HUES64 (cell line): Measurements from ENCODE around the gene PCDHA11. TPM values are rescaled to one million over a fixed set of nuclear protein-coding genes. Genes with fewer than 3 reads are reported as not detected.
"Not testable (repeated sequence)": the region's sequence is repeated elsewhere in the genome, so short reads cannot be mapped to it uniquely, and the experiment has no call there.

ENCODE experiments used
- H3K27ac ChIP-seq: 2 replicates; pipeline ENCODE4 v1.7.0; 2013; ENCODE audit warnings: low read depth, low read length, inconsistent platforms
- H3K27me3 ChIP-seq: 2 replicates; pipeline ENCODE4 v1.6.1; 2013; ENCODE audit warnings: mild to moderate bottlenecking, low read length; ENCODE audit not compliant: insufficient read depth
- H3K36me3 ChIP-seq: 2 replicates; pipeline ENCODE4 v1.6.1; 2013; ENCODE audit warnings: mild to moderate bottlenecking, low read length; ENCODE audit not compliant: insufficient read depth
- H3K4me1 ChIP-seq: 2 replicates; pipeline ENCODE4 v1.6.1; 2013; ENCODE audit warnings: mild to moderate bottlenecking, low read length, moderate library complexity; ENCODE audit not compliant: insufficient read depth
- H3K4me3 ChIP-seq: 2 replicates; pipeline ENCODE4 v1.5.1; 2013; ENCODE audit warnings: mild to moderate bottlenecking, low read length, moderate library complexity
- H3K9ac ChIP-seq: 2 replicates; pipeline ENCODE4 v1.6.1; 2013; ENCODE audit warnings: mild to moderate bottlenecking, low read depth, low read length
- H3K9me3 ChIP-seq: 2 replicates; pipeline ENCODE4 v1.6.1; 2013; ENCODE audit warnings: low read depth, low read length; ENCODE audit not compliant: insufficient read depth
- WGBS: fragments of 150-250, 120-280 bp; methylation state at CpG from one replicate; pipeline ENCODE4 v1.1.7; 2013; ENCODE audit warnings: missing lambda C conversion rate; 5-methylcytosine and 5-hydroxymethylcytosine counted together
- polyA plus RNA-seq, 2 experiments: library from polyadenylated mRNA; stranded (reverse); fragments of 50-300 nt; gene quantifications; one replicate each; pipeline ENCODE4 v1.2.3, GENCODE V29; 2013

The PCDHA11 gene, protein sequence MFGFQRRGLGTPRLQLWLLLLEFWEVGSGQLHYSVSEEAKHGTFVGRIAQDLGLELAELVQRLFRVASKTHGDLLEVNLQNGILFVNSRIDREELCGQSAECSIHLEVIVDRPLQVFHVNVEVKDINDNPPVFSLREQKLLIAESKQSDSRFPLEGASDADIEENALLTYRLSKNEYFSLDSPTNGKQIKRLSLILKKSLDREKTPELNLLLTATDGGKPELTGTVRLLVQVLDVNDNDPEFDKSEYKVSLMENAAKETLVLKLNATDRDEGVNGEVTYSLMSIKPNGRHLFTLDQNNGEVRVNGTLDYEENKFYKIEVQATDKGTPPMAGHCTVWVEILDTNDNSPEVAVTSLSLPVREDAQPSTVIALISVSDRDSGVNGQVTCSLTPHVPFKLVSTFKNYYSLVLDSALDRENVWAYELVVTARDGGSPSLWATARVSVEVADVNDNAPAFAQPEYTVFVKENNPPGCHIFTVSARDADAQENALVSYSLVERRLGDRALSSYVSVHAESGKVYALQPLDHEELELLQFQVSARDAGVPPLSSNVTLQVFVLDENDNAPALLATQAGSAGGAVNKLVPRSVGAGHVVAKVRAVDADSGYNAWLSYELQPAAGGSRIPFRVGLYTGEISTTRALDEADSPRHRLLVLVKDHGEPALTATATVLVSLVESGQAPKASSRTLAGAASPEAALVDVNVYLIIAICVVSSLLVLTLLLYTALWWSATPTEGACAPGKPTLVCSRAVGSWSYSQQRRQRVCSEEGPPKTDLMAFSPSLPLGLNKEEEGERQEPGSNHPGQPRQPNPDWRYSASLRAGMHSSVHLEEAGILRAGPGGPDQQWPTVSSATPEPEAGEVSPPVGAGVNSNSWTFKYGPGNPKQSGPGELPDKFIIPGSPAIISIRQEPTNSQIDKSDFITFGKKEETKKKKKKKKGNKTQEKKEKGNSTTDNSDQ
- 9.2 TPM for polyA plus RNA-seq (2013, experiment 1 of 2)
- polyA plus RNA-seq (2013, experiment 2 of 2), result 7.9 TPM

DNA sequence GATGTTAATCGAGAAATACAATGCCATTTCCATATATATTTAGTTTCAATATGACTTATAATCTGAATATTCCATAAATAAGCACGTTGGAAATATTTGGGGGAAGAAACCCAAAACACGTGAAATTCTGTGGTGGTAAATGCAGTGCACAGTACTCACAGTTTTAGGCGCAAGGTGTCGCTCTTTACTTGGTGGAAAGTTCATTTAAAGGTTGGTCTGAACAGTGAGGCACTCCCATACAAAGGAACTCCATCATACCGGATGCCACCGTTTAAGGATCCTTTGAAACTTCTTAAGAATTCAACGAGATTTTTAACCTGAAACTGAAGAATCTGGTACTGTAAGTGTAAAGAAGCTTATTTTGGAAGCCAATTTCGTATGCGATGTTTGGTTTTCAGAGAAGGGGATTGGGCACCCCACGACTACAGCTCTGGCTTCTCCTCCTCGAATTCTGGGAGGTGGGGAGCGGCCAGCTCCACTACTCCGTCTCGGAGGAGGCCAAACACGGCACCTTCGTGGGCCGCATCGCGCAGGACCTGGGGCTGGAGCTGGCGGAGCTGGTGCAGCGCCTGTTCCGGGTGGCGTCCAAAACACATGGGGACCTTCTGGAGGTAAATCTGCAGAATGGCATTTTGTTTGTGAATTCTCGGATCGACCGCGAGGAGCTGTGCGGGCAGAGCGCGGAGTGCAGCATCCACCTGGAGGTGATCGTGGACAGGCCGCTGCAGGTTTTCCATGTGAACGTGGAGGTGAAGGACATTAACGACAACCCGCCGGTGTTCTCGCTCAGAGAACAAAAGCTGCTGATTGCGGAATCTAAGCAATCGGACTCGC is at the start of gene PCDHA11:
Gene PCDHA11, plus strand, starts transcription at position 237 of the 834 bp plus-strand sequence. Its CDS starts 147 bp downstream, at position 384.
- Histone ChIP-seq H3K4me1 (0 out of 2 replicates have a peak, but pooled peaks cover 3% of the 10 kb centered on the region), H3K9me3 (0 out of 2 replicates have a peak, but pooled peaks cover 4% of the 10 kb centered on the region), H3K36me3 (peaks cover 6% of the 10 kb centered on the region; the same call in 1 of the 2 replicates), H3K27ac (peak within 1 kb of the TSS; percentile 65; the same call in 1 of the 2 replicates), H3K9ac (peak within 1 kb of the TSS; percentile 84), H3K27me3 (no peaks in the 10 kb centered on the region), H3K4me3 (peak within 1 kb of the TSS; percentile 71)
- 3% methylated on average over 40 of the region's 41 CpGs for WGBS

DNA sequence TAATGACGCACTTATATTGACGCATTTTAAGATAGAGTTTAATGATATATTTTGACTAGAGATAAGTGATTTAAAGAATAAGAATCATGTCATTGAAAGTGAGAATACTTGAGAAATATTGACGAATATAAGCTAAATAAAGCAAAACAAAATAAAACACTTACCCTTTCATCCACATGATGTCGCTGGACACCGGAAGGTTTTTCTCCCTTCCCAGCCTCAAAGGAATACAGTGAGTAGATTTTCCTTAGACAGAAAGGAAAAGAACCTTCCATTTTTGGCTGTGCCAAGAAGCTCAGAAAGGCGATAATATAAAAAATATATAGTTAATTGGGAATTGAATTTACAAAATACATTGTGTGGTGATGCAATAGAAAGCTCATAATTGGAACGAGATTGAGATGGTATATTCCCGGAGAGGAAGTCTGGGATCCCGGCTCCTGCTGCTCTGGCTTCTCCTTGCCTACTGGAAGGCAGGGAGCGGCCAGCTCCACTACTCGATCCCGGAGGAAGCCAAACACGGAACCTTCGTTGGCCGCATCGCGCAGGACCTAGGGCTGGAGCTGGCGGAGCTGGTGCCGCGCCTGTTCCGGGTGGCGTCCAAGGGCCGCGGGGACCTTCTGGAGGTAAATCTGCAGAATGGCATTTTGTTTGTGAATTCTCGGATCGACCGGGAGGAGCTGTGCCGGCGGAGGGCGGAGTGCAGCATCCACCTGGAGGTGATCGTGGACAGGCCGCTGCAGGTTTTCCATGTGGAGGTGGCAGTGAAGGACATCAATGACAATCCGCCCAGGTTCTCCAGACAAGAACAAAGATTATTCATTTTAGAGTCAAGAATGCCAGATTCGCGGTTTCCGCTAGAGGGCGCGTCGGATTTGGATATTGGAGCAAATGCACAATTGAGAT is 47.1 kb upstream of the PCDHA11 start, which contains the start of gene PCDHA5:
Gene PCDHA5, plus strand, starts transcription at position 239 of the 906 bp plus-strand sequence.
- Histone ChIP-seq H3K4me3 (0 out of 2 replicates have a peak within 1 kb of the TSS, but pooled peaks have one; percentile 26), H3K36me3 (no peaks in the 10 kb centered on the region), H3K4me1 (no peaks in the 10 kb centered on the region), H3K27me3 (no peaks in the 10 kb centered on the region), H3K9me3 (no peaks in the 10 kb centered on the region), H3K9ac (no peak within 1 kb of the TSS), H3K27ac (no peak within 1 kb of the TSS)
- WGBS, result 94% methylated on average over 38 of the region's 39 CpGs

DNA sequence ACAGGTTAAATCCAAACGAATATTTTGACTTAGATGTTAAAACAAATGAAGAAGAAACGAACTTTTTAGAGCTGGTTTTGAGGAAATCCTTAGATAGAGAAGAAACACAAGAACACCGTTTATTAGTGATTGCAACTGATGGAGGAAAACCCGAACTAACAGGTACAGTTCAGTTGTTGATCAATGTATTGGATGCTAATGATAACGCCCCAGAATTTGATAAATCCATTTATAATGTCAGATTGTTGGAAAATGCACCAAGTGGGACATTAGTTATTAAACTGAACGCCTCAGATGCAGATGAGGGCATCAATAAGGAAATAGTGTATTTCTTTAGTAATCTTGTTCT is 46.5 kb upstream of the PCDHA11 start:
- no peak overlapping the region for H3K4me3 ChIP-seq
- no peaks in the 10 kb centered on the region for H3K9me3 ChIP-seq
- no peaks in the 10 kb centered on the region for H3K4me1 ChIP-seq
- no peaks in the 10 kb centered on the region for H3K36me3 ChIP-seq
- H3K27ac ChIP-seq, result no peak overlapping the region
- 93% methylated on average over 6 of the region's 6 CpGs for WGBS
- no peaks in the 10 kb centered on the region for H3K27me3 ChIP-seq
- no peak overlapping the region for H3K9ac ChIP-seq

- not testable (repeated sequence) for H3K9ac ChIP-seq, H3K4me1 ChIP-seq
- WGBS, result 97% methylated on average over 48 of the region's 48 CpGs
Measured at GRCh38 chr5:140822969-140823368, 45.8 kb upstream of the PCDHA11 start.

GRCh38 chr5:140823475-140823874 is 45.3 kb upstream of the PCDHA11 start:
- H3K4me1 ChIP-seq, result no peaks in the 10 kb centered on the region
- H3K4me3 ChIP-seq, result no peak overlapping the region
- no peak overlapping the region for H3K9ac ChIP-seq
- no peak overlapping the region for H3K27ac ChIP-seq
- WGBS, result 96% methylated on average over 38 of the region's 38 CpGs
- H3K27me3 ChIP-seq, result no peaks in the 10 kb centered on the region
- H3K9me3 ChIP-seq, result no peaks in the 10 kb centered on the region
- H3K36me3 ChIP-seq, result no peaks in the 10 kb centered on the region

More at GRCh38 chr5:140822969-140823368, 45.8 kb upstream of the PCDHA11 start:
- H3K4me3 ChIP-seq, H3K27ac ChIP-seq, H3K9me3 ChIP-seq, H3K36me3 ChIP-seq, H3K27me3 ChIP-seq: not testable (repeated sequence)

DNA sequence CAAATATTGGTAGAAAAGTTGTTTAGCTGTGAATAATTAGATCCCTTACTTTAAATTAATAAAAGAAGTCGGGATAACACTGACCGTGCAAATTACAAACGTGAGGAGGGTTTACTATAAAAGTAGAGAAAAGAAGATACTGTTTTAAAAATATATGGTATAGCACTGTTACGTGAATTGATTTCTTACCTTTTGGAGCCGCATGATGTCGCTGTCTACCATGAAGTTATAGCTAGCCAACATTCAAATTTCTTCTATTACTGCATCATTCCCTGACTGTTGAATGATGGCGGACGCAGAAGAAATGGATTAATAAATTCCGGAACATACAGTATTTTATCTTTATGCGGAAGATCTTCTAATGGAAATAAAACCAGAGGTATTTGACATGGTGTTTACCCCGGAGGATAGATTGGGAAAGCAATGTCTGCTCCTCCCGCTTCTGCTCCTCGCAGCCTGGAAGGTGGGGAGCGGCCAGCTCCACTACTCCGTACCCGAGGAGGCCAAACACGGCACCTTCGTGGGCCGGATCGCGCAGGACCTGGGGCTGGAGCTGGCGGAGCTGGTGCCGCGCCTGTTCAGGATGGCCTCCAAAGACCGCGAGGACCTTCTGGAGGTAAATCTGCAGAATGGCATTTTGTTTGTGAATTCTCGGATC is 40.9 kb upstream of the PCDHA11 start, which contains the start of gene PCDHA6:
Gene PCDHA6, plus strand, starts transcription at position 257 of the 658 bp plus-strand sequence. Its CDS starts 132 bp downstream, at position 389.
- no peaks in the 10 kb centered on the region for H3K27me3 ChIP-seq
- H3K36me3 ChIP-seq, result no peaks in the 10 kb centered on the region
- no peaks in the 10 kb centered on the region for H3K9me3 ChIP-seq
- no peak within 1 kb of the TSS for H3K4me3 ChIP-seq
- no peak within 1 kb of the TSS for H3K27ac ChIP-seq
- WGBS, result 96% methylated on average over 27 of the region's 27 CpGs
- H3K9ac ChIP-seq, result no peak within 1 kb of the TSS
- no peaks in the 10 kb centered on the region for H3K4me1 ChIP-seq

DNA sequence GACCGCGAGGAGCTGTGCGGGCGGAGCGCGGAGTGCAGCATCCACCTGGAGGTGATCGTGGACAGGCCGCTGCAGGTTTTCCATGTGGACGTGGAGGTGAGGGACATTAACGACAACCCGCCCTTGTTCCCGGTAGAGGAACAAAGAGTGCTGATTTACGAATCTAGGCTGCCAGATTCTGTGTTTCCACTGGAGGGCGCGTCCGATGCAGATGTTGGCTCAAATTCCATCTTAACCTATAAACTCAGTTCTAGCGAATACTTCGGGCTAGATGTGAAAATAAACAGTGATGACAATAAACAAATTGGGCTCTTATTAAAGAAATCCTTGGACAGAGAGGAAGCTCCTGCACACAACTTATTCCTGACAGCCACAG is 40.4 kb upstream of the PCDHA11 start:
- H3K9ac ChIP-seq, result no peak overlapping the region
- 95% methylated on average over 18 of the region's 18 CpGs for WGBS
- H3K27me3 ChIP-seq, result no peaks in the 10 kb centered on the region
- no peaks in the 10 kb centered on the region for H3K36me3 ChIP-seq
- H3K27ac ChIP-seq, result no peak overlapping the region
- H3K9me3 ChIP-seq, result no peaks in the 10 kb centered on the region
- no peaks in the 10 kb centered on the region for H3K4me1 ChIP-seq
- H3K4me3 ChIP-seq, result no peak overlapping the region

DNA sequence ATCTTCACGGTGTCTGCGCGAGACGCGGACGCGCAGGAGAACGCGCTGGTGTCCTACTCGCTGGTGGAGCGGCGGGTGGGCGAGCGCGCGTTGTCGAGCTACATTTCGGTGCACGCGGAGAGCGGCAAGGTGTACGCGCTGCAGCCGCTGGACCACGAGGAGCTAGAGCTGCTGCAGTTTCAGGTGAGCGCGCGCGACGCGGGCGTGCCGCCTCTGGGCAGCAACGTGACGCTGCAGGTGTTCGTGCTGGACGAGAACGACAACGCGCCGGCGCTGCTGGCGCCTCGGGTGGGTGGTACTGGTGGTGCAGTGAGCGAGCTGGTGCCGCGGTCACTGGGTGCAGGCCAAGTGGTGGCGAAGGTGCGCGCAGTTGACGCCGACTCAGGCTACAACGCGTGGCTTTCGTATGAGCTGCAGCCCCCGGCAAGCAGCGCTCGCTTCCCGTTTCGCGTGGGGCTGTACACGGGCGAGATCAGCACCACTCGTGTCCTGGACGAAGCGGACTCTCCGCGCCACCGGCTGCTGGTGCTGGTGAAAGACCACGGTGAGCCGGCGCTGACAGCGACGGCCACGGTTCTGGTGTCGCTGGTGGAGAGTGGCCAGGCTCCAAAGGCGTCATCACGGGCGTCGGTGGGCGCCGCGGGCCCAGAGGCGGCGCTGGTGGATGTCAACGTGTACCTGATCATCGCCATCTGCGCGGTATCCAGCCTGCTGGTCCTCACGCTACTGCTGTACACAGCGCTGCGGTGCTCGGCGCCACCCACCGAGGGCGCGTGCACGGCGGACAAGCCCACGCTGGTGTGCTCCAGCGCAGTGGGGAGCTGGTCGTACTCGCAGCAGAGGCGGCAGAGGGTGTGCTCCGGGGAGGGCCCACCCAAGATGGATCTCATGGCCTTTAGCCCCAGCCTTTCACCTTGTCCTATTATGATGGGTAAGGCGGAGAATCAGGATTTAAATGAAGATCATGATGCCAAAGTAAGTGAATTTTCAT is 39.0 kb upstream of the PCDHA11 start:
- H3K9me3 ChIP-seq, H3K27me3 ChIP-seq, H3K4me1 ChIP-seq, H3K9ac ChIP-seq, H3K4me3 ChIP-seq, H3K36me3 ChIP-seq, H3K27ac ChIP-seq: not testable (repeated sequence)
- WGBS, result 96% methylated on average over 106 of the region's 106 CpGs

DNA sequence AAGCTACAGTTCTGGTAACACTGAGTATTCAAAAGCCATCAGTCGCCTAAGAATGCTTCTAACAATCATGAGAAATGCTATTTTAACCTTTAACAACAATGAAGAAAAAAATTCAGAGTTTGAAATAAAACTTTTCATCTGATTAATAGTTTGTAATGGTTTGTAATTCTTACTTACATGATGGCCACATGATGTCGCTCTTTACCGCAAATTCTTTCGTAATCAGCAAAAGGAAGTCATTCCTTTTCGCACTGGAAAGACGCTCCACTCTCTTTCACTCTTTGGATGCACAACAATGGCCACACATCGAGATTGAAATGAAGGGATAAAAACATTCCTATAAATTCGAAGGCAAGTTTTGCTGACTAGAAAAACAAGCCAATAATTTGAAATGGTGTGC is 34.8 kb upstream of the PCDHA11 start, which contains the start of gene PCDHA7:
Gene PCDHA7, plus strand, starts transcription at position 277 of the 400 bp plus-strand sequence. Its CDS starts 115 bp downstream, at position 392.
- WGBS, result 87% methylated on average over 8 of the region's 8 CpGs
- H3K36me3 ChIP-seq, result no peaks in the 10 kb centered on the region
- no peak within 1 kb of the TSS for H3K27ac ChIP-seq
- H3K27me3 ChIP-seq, result no peaks in the 10 kb centered on the region
- H3K9me3 ChIP-seq, result no peaks in the 10 kb centered on the region
- peak within 1 kb of the TSS; percentile 29; the same call in 1 of the 2 replicates for H3K4me3 ChIP-seq
- H3K4me1 ChIP-seq, result no peaks in the 10 kb centered on the region
- no peak within 1 kb of the TSS for H3K9ac ChIP-seq
